GM19467 (cell line): ENCODE data around the gene KANSL1.
"Not testable (repeated sequence)": the region's sequence is repeated elsewhere in the genome, so short reads cannot be mapped to it uniquely, and the experiment has no call there.

Experiments used
- ATAC-seq: cut with Tn5 transposase; IDR thresholded peaks from one replicate; pipeline ENCODE4 v1.9.1; 2021; ENCODE audit warnings: mild to moderate bottlenecking, moderate library complexity; ENCODE audit not compliant: unreplicated experiment

KANSL1 gene

GRCh38 chr17:46026166-46027047, 166.8 kb downstream of the KANSL1 start:
- no peak for ATAC-seq

- no peak for ATAC-seq
Measured at GRCh38 chr17:46025510-46026165, 167.6 kb downstream of the KANSL1 start.

- no peak for ATAC-seq
Measured at GRCh38 chr17:46025060-46025459, 168.2 kb downstream of the KANSL1 start.

- ATAC-seq = no peak
Measured at GRCh38 chr17:46024590-46024989, 168.6 kb downstream of the KANSL1 start.

GRCh38 chr17:46023783-46024388, 169.3 kb downstream of the KANSL1 start:
- no peak for ATAC-seq

GRCh38 chr17:46023366-46023765, 169.9 kb downstream of the KANSL1 start:
- ATAC-seq = not testable (repeated sequence)

- ATAC-seq = no peak
Measured at GRCh38 chr17:46020998-46021397, 172.2 kb downstream of the KANSL1 start.

GRCh38 chr17:46020023-46020761, 173.0 kb downstream of the KANSL1 start:
- no peak for ATAC-seq

GRCh38 chr17:46019408-46019925, 173.8 kb downstream of the KANSL1 start:
- not testable (repeated sequence) for ATAC-seq

GRCh38 chr17:46013502-46014165, 179.6 kb downstream of the KANSL1 start:
- no peak for ATAC-seq

- ATAC-seq = no peak
Measured at GRCh38 chr17:46013127-46013501, 180.1 kb downstream of the KANSL1 start.

GRCh38 chr17:46012506-46013079, 180.6 kb downstream of the KANSL1 start:
- ATAC-seq = no peak

- ATAC-seq = no peak
Measured at GRCh38 chr17:46011711-46012505, 181.3 kb downstream of the KANSL1 start.

GRCh38 chr17:46010597-46011186, 182.5 kb downstream of the KANSL1 start:
- no peak for ATAC-seq

GRCh38 chr17:46009681-46010596, 183.3 kb downstream of the KANSL1 start:
- ATAC-seq = no peak

GRCh38 chr17:46008591-46008990, 184.6 kb downstream of the KANSL1 start:
- no peak for ATAC-seq

GRCh38 chr17:46007461-46007965, 185.7 kb downstream of the KANSL1 start:
- ATAC-seq = no peak

- not testable (repeated sequence) for ATAC-seq
Measured at GRCh38 chr17:46006082-46006481, 187.1 kb downstream of the KANSL1 start.
